ENCODE data around the gene NOS1.
"Not testable (repeated sequence)": the region's sequence is repeated elsewhere in the genome, so short reads cannot be mapped to it uniquely, and the experiment has no call there.

Gene NOS1

GRCh38 chr12:117210266-117210918, 151.0 kb downstream of the NOS1 start:
- no peak for DNase-seq (ENCODE audit: low read depth in 2 of 3, low spot score in 1 of 3)

GRCh38 chr12:117209626-117210025, 151.8 kb downstream of the NOS1 start:
- no peak for DNase-seq (ENCODE audit: low read depth in 2 of 3, low spot score in 1 of 3)

GRCh38 chr12:117208811-117209455, 152.5 kb downstream of the NOS1 start:
- DNase-seq (ENCODE audit: low read depth in 2 of 3, low spot score in 1 of 3): no peak

GRCh38 chr12:117208206-117208605, 153.2 kb downstream of the NOS1 start:
- no peak for DNase-seq (ENCODE audit: low read depth in 2 of 3, low spot score in 1 of 3)

- no peak for DNase-seq (ENCODE audit: low read depth in 2 of 3, low spot score in 1 of 3)
Measured at GRCh38 chr12:117207675-117208074, 153.8 kb downstream of the NOS1 start.

GRCh38 chr12:117202556-117202955, 158.9 kb downstream of the NOS1 start:
- no peak for DNase-seq (ENCODE audit: low read depth in 2 of 3, low spot score in 1 of 3)

GRCh38 chr12:117202033-117202432, 159.4 kb downstream of the NOS1 start:
- no peak for DNase-seq (ENCODE audit: low read depth in 2 of 3, low spot score in 1 of 3)

GRCh38 chr12:117199956-117200744, 161.3 kb downstream of the NOS1 start:
- not testable (repeated sequence) for DNase-seq (ENCODE audit: low read depth in 2 of 3, low spot score in 1 of 3)

- DNase-seq (ENCODE audit: low read depth in 2 of 3, low spot score in 1 of 3): not testable (repeated sequence)
Measured at GRCh38 chr12:117196334-117196733, 165.1 kb downstream of the NOS1 start.

GRCh38 chr12:117195027-117195426, 166.4 kb downstream of the NOS1 start:
- not testable (repeated sequence) for DNase-seq (ENCODE audit: low read depth in 2 of 3, low spot score in 1 of 3)

- no peak for DNase-seq (ENCODE audit: low read depth in 2 of 3, low spot score in 1 of 3)
Measured at GRCh38 chr12:117193903-117194302, 167.5 kb downstream of the NOS1 start.

- not testable (repeated sequence) for DNase-seq (ENCODE audit: low read depth in 2 of 3, low spot score in 1 of 3)
Measured at GRCh38 chr12:117192581-117192980, 168.8 kb downstream of the NOS1 start.

- no peak for DNase-seq (ENCODE audit: low read depth in 2 of 3, low spot score in 1 of 3)
Measured at GRCh38 chr12:117192057-117192456, 169.4 kb downstream of the NOS1 start.

- peak; percentile 83 to 92 (median 91) for DNase-seq (ENCODE audit: low read depth in 2 of 3, low spot score in 1 of 3)
Measured at GRCh38 chr12:117190210-117190781, 171.1 kb downstream of the NOS1 start, which contains the start of gene FBXO21. Gene FBXO21 (minus strand): TSS chr12:117190470. CDS start chr12:117190456, 14 bp downstream.

- DNase-seq (ENCODE audit: low read depth in 2 of 3, low spot score in 1 of 3): peak in 2 of 3 donors; percentile 11 to 24
Measured at GRCh38 chr12:117189725-117190209, 171.7 kb downstream of the NOS1 start.

- no peak for DNase-seq (ENCODE audit: low read depth in 2 of 3, low spot score in 1 of 3)
Measured at GRCh38 chr12:117188961-117189724, 172.3 kb downstream of the NOS1 start.

- DNase-seq (ENCODE audit: low read depth in 2 of 3, low spot score in 1 of 3): no peak
Measured at GRCh38 chr12:117188121-117188665, 173.2 kb downstream of the NOS1 start.

- no peak for DNase-seq (ENCODE audit: low read depth in 2 of 3, low spot score in 1 of 3)
Measured at GRCh38 chr12:117187421-117187820, 174.0 kb downstream of the NOS1 start.

GRCh38 chr12:117182866-117183265, 178.6 kb downstream of the NOS1 start:
- no peak for DNase-seq (ENCODE audit: low read depth in 2 of 3, low spot score in 1 of 3)

GRCh38 chr12:117181468-117181843, 180.0 kb downstream of the NOS1 start:
- DNase-seq (ENCODE audit: low read depth in 2 of 3, low spot score in 1 of 3): not testable (repeated sequence)

Data from stimulated activated CD4-positive, alpha-beta T cell treated with anti-CD3 and anti-CD28 coated beads, Interleukin-12 subunit alpha, Interleukin-12 subunit beta, amount 100 ng/mL, for 48 hours (primary cell).